Chondrocyte (in vitro differentiated cells): ENCODE measurements around the gene EFTUD2. TPM values are rescaled to one million over a fixed set of nuclear protein-coding genes. Genes with fewer than 3 reads are reported as not detected.

Experiments used
- DNase-seq: peaks from one replicate; pipeline ENCODE4 v3.0.0; 2021; ENCODE audit warnings: mixed read lengths, low spot score
- H3K27ac Mint-ChIP-seq: one replicate; pipeline ENCODE4 v1.8.0; 2021; ENCODE audit warnings: mild to moderate bottlenecking, moderate library complexity, mixed read lengths; ENCODE audit not compliant: unreplicated experiment
- H3K27me3 Mint-ChIP-seq: 2 replicates; pipeline ENCODE4 v1.8.0; 2021; ENCODE audit warnings: low read depth, mixed read lengths
- H3K36me3 Mint-ChIP-seq: 2 replicates; pipeline ENCODE4 v1.8.0; 2021; ENCODE audit warnings: low read depth, mixed read lengths
- H3K4me1 Mint-ChIP-seq: 2 replicates; pipeline ENCODE4 v1.8.0; 2021; ENCODE audit warnings: low read depth, mild to moderate bottlenecking, mixed read lengths
- H3K4me3 Mint-ChIP-seq: one replicate; pipeline ENCODE4 v1.8.0; 2021; ENCODE audit warnings: mild to moderate bottlenecking, moderate library complexity, mixed read lengths; ENCODE audit not compliant: unreplicated experiment
- H3K9me3 Mint-ChIP-seq: 2 replicates; pipeline ENCODE4 v1.8.0; 2021; ENCODE audit warnings: low read depth, mixed read lengths
- CTCF ChIP-seq: fragments of 200-600 bp; sonication (generic); IDR thresholded peaks from 2 replicates; pipeline ENCODE4 v1.5.0; 2021; ENCODE audit warnings: antibody characterized with exemption, mild to moderate bottlenecking, moderate library complexity
- total RNA-seq: library from RNA; stranded (reverse); gene quantifications from 3 replicates; pipeline ENCODE4 v1.2.1, GENCODE V29; 2021

The EFTUD2 gene
- total RNA-seq, 1 donor from 2014 or later: 71.9 TPM

DNA sequence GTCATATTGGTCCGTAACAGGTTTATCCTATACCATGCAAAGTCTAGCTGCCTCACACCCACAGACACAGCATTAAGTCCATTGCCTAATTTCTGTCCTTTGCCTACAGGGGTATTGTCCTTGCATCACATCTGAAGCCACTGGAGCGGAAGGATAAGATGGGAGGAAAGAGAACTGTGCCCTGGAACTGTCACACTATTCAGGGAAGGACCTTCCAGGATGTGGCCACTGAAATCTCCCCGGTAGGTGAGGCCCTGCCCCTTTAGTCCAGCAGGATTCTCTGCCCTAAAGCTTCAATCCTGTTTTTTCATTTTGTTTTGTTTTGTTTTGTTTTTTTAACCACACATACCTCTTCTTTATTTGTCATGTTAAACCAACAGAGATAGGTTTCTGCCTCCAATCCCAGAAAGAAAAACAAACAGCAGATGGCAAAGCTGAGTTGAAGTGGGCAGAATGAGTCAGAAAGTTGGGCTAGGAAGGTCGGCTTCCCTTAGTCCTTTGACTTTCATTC is 2.2 kb upstream of the EFTUD2 start:
- peaks cover 52% of the 10 kb centered on the region for H3K4me1 Mint-ChIP-seq
- peak; percentile 67 for TF ChIP-seq CTCF
- H3K27me3 Mint-ChIP-seq: no peaks in the 10 kb centered on the region
- H3K9me3 Mint-ChIP-seq: no peaks in the 10 kb centered on the region
- no peaks in the 10 kb centered on the region for H3K36me3 Mint-ChIP-seq
- DNase-seq: no peak
- H3K27ac Mint-ChIP-seq: peak overlapping the region; percentile 69
- H3K4me3 Mint-ChIP-seq: no peak overlapping the region

GRCh38 chr17:44900894-44901293 is 1.6 kb upstream of the EFTUD2 start:
- peak overlapping the region; percentile 16 for H3K4me3 Mint-ChIP-seq
- H3K27ac Mint-ChIP-seq: peak overlapping the region; percentile 69
- peaks cover 46% of the 10 kb centered on the region for H3K4me1 Mint-ChIP-seq
- no peaks in the 10 kb centered on the region for H3K9me3 Mint-ChIP-seq
- no peaks in the 10 kb centered on the region for H3K36me3 Mint-ChIP-seq
- no peaks in the 10 kb centered on the region for H3K27me3 Mint-ChIP-seq
- TF ChIP-seq CTCF: no peak
- no peak for DNase-seq

GRCh38 chr17:44898768-44899073 is 524 bp downstream of the EFTUD2 start:
- Mint-ChIP-seq H3K4me3 (peak overlapping the region; percentile 81), H3K27me3 (no peaks in the 10 kb centered on the region), H3K4me1 (peaks cover 37% of the 10 kb centered on the region), H3K36me3 (peaks cover 4% of the 10 kb centered on the region), H3K9me3 (no peaks in the 10 kb centered on the region), H3K27ac (peak overlapping the region; percentile 99)
- DNase-seq: no peak
- TF ChIP-seq CTCF: no peak

DNA sequence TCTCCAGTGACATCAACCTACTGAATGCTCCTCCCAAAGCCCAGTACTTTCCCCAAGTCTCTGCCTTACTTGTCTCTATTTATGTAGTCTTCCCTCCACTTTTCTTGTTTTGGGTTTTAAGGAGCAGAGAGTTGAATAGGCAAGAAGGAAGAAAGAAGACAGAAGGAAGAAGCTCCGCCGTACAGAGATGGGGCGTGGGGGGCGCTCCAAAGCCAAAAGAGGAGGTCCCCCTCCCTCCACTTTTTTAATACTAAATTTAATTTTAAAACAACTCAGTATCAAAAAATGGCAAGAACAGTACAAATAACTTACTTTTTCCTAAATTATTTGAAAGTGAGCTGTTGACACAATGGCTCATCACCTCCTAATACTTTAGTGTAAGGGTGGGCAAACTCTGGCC is 4.6 kb downstream of the EFTUD2 start:
- Mint-ChIP-seq H3K4me3 (no peak overlapping the region), H3K27me3 (no peaks in the 10 kb centered on the region), H3K4me1 (peaks cover 13% of the 10 kb centered on the region), H3K27ac (no peak overlapping the region), H3K9me3 (no peaks in the 10 kb centered on the region), H3K36me3 (peaks cover 8% of the 10 kb centered on the region)
- TF ChIP-seq CTCF: no peak
- no peak for DNase-seq

- TF ChIP-seq CTCF: no peak
Measured at GRCh38 chr17:44892250-44892649, 7.0 kb downstream of the EFTUD2 start.

More at GRCh38 chr17:44892250-44892649, 7.0 kb downstream of the EFTUD2 start:
- no peak overlapping the region for H3K4me3 Mint-ChIP-seq
- H3K27me3 Mint-ChIP-seq: no peaks in the 10 kb centered on the region
- peaks cover 8% of the 10 kb centered on the region for H3K36me3 Mint-ChIP-seq
- no peaks in the 10 kb centered on the region for H3K4me1 Mint-ChIP-seq
- no peak for DNase-seq
- no peaks in the 10 kb centered on the region for H3K9me3 Mint-ChIP-seq
- no peak overlapping the region for H3K27ac Mint-ChIP-seq
